HG02623 (cell line): ENCODE results near the gene WDPCP.
"Not testable (repeated sequence)": the region's sequence is repeated elsewhere in the genome, so short reads cannot be mapped to it uniquely, and the experiment has no call there.

Experiments
- ATAC-seq: cut with Tn5 transposase; IDR thresholded peaks from one replicate; pipeline ENCODE4 v1.9.1; 2021; ENCODE audit warnings: moderate library complexity; ENCODE audit not compliant: unreplicated experiment

Gene WDPCP

GRCh38 chr2:63378589-63378988 is 209.7 kb downstream of the WDPCP start:
- ATAC-seq: no peak

GRCh38 chr2:63374341-63374740 is 213.9 kb downstream of the WDPCP start:
- no peak for ATAC-seq

- no peak for ATAC-seq
Measured at GRCh38 chr2:63372549-63372948, 215.7 kb downstream of the WDPCP start.

- no peak for ATAC-seq
Measured at GRCh38 chr2:63369146-63369545, 219.1 kb downstream of the WDPCP start.

- ATAC-seq: no peak
Measured at GRCh38 chr2:63364866-63365265, 223.4 kb downstream of the WDPCP start.

GRCh38 chr2:63357722-63358121 is 230.6 kb downstream of the WDPCP start:
- not testable (repeated sequence) for ATAC-seq

GRCh38 chr2:63347361-63347760 is 240.9 kb downstream of the WDPCP start:
- ATAC-seq: no peak

- ATAC-seq: no peak
Measured at GRCh38 chr2:63346411-63346810, 241.9 kb downstream of the WDPCP start.

- no peak for ATAC-seq
Measured at GRCh38 chr2:63345285-63345633, 243.0 kb downstream of the WDPCP start.

GRCh38 chr2:63344575-63345284 is 243.5 kb downstream of the WDPCP start:
- ATAC-seq: no peak

- no peak for ATAC-seq
Measured at GRCh38 chr2:63343397-63344109, 244.7 kb downstream of the WDPCP start.

- ATAC-seq: no peak
Measured at GRCh38 chr2:63340443-63340842, 247.8 kb downstream of the WDPCP start.

- no peak for ATAC-seq
Measured at GRCh38 chr2:63334910-63335309, 253.4 kb downstream of the WDPCP start.

GRCh38 chr2:63326473-63326872 is 261.8 kb downstream of the WDPCP start:
- no peak for ATAC-seq

- ATAC-seq: not testable (repeated sequence)
Measured at GRCh38 chr2:63323662-63324061, 264.6 kb downstream of the WDPCP start.

- not testable (repeated sequence) for ATAC-seq
Measured at GRCh38 chr2:63321973-63322372, 266.3 kb downstream of the WDPCP start.

GRCh38 chr2:63320669-63321068 is 267.6 kb downstream of the WDPCP start:
- ATAC-seq: no peak

GRCh38 chr2:63310614-63311013 is 277.7 kb downstream of the WDPCP start:
- ATAC-seq: no peak

- no peak for ATAC-seq
Measured at GRCh38 chr2:63301481-63301880, 286.8 kb downstream of the WDPCP start.

- ATAC-seq: no peak
Measured at GRCh38 chr2:63300835-63301234, 287.4 kb downstream of the WDPCP start.

- ATAC-seq: no peak
Measured at GRCh38 chr2:63287956-63288355, 300.3 kb downstream of the WDPCP start.

GRCh38 chr2:63286520-63286919 is 301.8 kb downstream of the WDPCP start:
- ATAC-seq: not testable (repeated sequence)

- no peak for ATAC-seq
Measured at GRCh38 chr2:63283273-63283672, 305.0 kb downstream of the WDPCP start.
